Measurements from ENCODE around the gene TAF5L. TPM values are rescaled to one million over a fixed set of nuclear protein-coding genes. Genes with fewer than 3 reads are reported as not detected.

The TAF5L gene
- total and polyA plus RNA-seq, 2 of the 4 experiments (the other 2 are of a cell fraction): 17.9 to 18.6 TPM

DNA sequence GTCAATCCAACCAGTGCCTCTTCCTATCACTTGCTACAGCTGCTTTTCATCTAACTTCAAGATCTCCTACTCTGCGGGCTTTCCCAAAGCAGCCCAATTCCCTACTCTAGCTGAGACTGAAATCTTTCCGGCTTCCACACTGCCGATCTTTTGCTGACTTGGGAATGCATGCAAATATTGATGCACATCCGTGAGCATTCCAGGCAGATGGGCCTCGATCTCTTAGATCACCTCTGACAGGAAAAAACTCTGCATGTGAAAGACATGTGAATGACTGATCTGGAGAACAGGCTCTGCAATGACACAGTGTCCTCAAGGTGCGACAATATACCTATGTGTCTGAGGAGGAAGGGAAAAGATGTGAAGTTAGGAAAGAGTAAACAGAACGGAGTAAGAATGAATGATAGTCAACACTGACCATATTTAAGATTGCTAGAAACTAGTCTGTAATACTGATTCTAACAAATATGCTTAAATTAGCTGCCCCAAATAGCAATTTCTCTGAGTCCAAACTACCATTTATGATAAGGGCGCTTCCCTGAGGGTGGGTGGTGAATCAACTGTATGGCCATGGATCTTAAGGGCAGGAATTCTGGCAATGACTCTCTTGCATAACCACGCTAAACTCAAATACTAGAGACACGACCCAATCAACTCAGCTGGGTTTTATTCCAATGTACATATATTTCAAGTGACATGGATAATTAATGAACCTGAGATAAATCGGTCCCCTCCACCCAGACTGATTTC, 8.4 kb downstream of the TAF5L start:
- 100% methylated on average over 1 of the region's 11 CpGs; no CpG with 5 or more reads in 1 of the 2 experiments for WGBS, 2 experiments (ENCODE audit: extremely low coverage in 2 of 2, insufficient read length in 1 of 2)
- Histone ChIP-seq H2BK120ac (ENCODE audit: low read depth, low read length) (no peak overlapping the region), H4K8ac (ENCODE audit: low read depth in 2 of 2, low read length in 2 of 2) (no peak overlapping the region), H3K9me3 (ENCODE audit: control insufficient read depth, insufficient read depth, low read length) (no peaks in the 10 kb centered on the region), H2BK20ac (ENCODE audit: low read depth, low read length) (no peak overlapping the region), H2BK5ac (ENCODE audit: low read depth, low read length, poor library complexity, severe bottlenecking) (no peak overlapping the region), H4K5ac (ENCODE audit: low read depth, low read length) (no peak overlapping the region), H3K9me1 (ENCODE audit: insufficient read depth, low read length) (peaks cover 13% of the 10 kb centered on the region), H3K18ac (ENCODE audit: low read depth, low read length) (no peak overlapping the region), H4K91ac (ENCODE audit: insufficient read depth, low read depth, low read length) (no peak overlapping the region), H3K56ac (ENCODE audit: extremely low read depth, insufficient read depth, low read length) (no peak overlapping the region), H3K4ac (ENCODE audit: low read depth, low read length) (no peak overlapping the region), H3K79me1 (ENCODE audit: low read depth in 1 of 2, low read length in 2 of 2) (peaks cover 36 to 57% of the 10 kb centered on the region in 2 experiments), H3K4me1 (ENCODE audit: control insufficient read depth, insufficient read depth, low read length) (no peaks in the 10 kb centered on the region), H3K14ac (replicated peaks; ENCODE audit: low read depth, low read length) (no peak overlapping the region), H2BK15ac (ENCODE audit: low read depth, low read length) (no peak overlapping the region), H2AFZ (replicated peaks; ENCODE audit: low read length, poor library complexity) (no peak overlapping the region), H3K27me3 (ENCODE audit: control insufficient read depth, insufficient read depth, low read length) (no peaks in the 10 kb centered on the region), H3K36me3 (ENCODE audit: control insufficient read depth, insufficient read depth, low read length) (peaks cover 13% of the 10 kb centered on the region), H2AK9ac (replicated peaks; ENCODE audit: low read depth, low read length, poor library complexity) (no peak overlapping the region), H3K4me2 (ENCODE audit: low read depth, low read length) (no peak overlapping the region), H4K20me1 (ENCODE audit: insufficient read depth, low read length) (peaks cover 49% of the 10 kb centered on the region), H3K4me3 (ENCODE audit: insufficient read depth, low read depth, low read length) (no peak overlapping the region), H3K23ac (ENCODE audit: low read depth, low read length) (no peak overlapping the region), H2AK5ac (ENCODE audit: low read depth, low read length) (no peak overlapping the region), H3K9ac (ENCODE audit: low read depth, low read length) (no peak overlapping the region), H3K27ac (ENCODE audit: insufficient read depth, low read length) (no peak overlapping the region)
- ATAC-seq (ENCODE audit: low read depth) (no peak), DNase-seq (no peak)
- CTCF ChIA-PET: no interaction called here
- TF ChIP-seq CTCF (conservative IDR thresholded peaks at IDR 0.05; ENCODE audit: low read depth, low read length): no peak
- TF ChIP-seq FOS (IDR thresholded peaks at IDR 0.05; ENCODE audit: low read depth, low read length): no peak
- TF ChIP-seq CHD1 (IDR thresholded peaks at IDR 0.05; ENCODE audit: low read depth, low read length): no peak
- in situ Hi-C loops (cut with MboI; ENCODE audit: low sequenced_read_pairs): no loop called here
- BruUV-seq (replicated peaks): no TSS peak
- intact Hi-C loops (cut with micrococcal nuclease): no loop called here
- dilution Hi-C loops (cut with HindIII; ENCODE audit: low sequenced_read_pairs, unreplicated experiment): no loop called here
- POLR2A ChIA-PET (ENCODE audit: unreplicated experiment): no interaction called here
